Cardiac atrium fibroblast (primary cell): ENCODE measurements around the gene TNFAIP8L3. TPM values are rescaled to one million over a fixed set of nuclear protein-coding genes. Genes with fewer than 3 reads are reported as not detected.

ENCODE experiments used
- total RNA-seq: library from RNA; depleted of rRNA; stranded (reverse); fragments of >200 nt; gene quantifications from 2 replicates; pipeline ENCODE4 v1.2.3, GENCODE V29; 2015

The TNFAIP8L3 gene
- 3.8 and 8.1 TPM in 2 replicates for total RNA-seq

GRCh38 chr15:51094606-51095569 lies at the start of gene TNFAIP8L3:
TSS of gene TNFAIP8L3 (minus strand) at chr15:51094906. CDS start at chr15:51094595, 311 bp downstream.

Other genes with a start within 250 kb of the TNFAIP8L3 start
- gene AP4E1, start 186.2 kb downstream of the TNFAIP8L3 start, total RNA-seq, result 7.8 and 12.0 TPM in 2 replicates
- gene CYP19A1, start 243.7 kb upstream of the TNFAIP8L3 start, total RNA-seq, result 0.18 TPM in 1 of 2 replicates, not detected in the other
- 0.36 TPM in 1 of 2 replicates, not detected in the other for gene GLDN, start 246.7 kb upstream of the TNFAIP8L3 start, total RNA-seq